Activated CD4-positive, alpha-beta T cell treated with anti-CD3 and anti-CD28 coated beads, Interleukin-2, amount 50 U/mL, for 16 hours (primary cell): Measurements from ENCODE around the gene FRS2.
A peak's percentile ranks its signal among the peaks of the same experiment; 100 is the strongest.

Experiments
- DNase-seq: peaks from one replicate; pipeline ENCODE4 v3.0.0-alpha.2; 2020

Gene FRS2

GRCh38 chr12:69534389-69534822, 64.2 kb downstream of the FRS2 start:
- DNase-seq = peak; percentile 72

DNA sequence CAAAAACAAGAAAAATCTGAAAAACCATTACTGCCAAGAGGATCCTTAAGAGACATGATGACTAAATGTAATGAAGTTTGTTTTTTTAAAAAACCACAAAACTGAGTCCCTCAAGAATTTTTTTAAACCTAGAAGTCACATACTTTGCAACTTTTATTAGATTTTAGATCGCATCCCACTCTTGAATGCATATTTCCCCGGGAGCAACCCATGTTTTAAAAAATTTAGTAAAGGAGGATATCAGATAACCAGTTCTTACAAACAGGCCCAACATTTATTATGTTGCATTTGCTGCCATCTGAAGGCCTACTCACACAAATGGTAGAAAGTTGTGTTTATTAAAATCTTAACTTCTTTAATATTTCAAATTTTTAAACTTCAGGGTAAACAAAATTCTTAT, 70.8 kb downstream of the FRS2 start:
- DNase-seq = no peak

- no peak for DNase-seq
Observed at GRCh38 chr12:69544087-69544486, 73.9 kb downstream of the FRS2 start.

DNA sequence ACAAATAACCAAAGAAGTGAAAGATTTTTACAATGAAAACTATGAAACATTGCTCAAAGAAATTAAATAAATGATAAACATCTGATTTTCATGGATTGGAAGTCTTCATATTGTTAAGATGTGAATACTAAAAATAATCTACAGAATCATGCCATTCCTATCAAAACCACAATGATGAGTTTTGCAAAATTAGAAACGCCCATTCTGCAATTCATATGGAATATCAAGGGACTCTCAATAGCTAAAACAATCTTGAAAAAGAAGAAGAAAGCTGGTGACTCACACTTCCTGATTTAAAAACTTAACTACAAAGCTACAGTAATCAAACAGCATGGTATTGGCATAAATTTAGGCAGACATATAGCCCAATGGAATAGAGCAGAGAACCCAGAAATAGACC, 74.9 kb downstream of the FRS2 start:
- no peak for DNase-seq

- DNase-seq = peak; percentile 73
Observed at GRCh38 chr12:69546693-69547438, 76.7 kb downstream of the FRS2 start.

- no peak for DNase-seq
Observed at GRCh38 chr12:69548687-69549086, 78.5 kb downstream of the FRS2 start.

DNA sequence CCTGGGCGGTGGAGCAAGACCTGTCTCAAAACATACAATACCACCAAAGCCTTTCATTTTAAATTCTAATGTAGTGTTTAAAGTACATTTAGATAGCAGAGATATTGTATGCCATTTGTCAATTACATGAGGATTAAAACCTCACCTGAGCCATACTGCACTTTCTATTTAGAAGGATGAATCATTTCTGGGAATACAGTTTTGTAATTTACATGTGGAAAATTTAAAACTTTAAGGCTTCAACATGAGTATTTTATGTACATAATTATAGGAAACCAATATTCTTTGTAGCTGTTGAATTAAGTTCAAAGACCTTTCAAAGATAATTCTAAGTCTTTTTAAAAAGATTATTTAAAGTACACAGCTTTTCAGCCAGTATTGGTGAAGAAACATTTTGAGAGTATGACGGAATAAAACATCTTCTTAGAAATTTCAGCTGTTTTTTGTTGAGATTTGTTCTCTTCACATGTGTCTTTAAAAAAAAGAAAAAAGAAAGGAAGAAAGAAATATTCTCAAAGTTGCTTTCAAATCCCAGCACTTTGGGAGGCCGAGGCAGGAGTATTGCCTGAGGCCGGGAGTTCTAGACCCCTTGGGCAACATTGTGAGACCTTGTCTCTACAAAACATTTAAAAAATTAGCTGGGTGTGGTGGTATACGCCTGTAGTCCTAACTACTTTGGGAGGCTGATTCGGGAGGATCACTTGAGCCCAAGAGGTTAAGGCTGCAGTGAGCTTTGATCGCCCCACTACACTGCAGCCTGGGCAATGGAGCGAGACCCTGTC, 80.6 kb downstream of the FRS2 start:
- no peak for DNase-seq

DNA sequence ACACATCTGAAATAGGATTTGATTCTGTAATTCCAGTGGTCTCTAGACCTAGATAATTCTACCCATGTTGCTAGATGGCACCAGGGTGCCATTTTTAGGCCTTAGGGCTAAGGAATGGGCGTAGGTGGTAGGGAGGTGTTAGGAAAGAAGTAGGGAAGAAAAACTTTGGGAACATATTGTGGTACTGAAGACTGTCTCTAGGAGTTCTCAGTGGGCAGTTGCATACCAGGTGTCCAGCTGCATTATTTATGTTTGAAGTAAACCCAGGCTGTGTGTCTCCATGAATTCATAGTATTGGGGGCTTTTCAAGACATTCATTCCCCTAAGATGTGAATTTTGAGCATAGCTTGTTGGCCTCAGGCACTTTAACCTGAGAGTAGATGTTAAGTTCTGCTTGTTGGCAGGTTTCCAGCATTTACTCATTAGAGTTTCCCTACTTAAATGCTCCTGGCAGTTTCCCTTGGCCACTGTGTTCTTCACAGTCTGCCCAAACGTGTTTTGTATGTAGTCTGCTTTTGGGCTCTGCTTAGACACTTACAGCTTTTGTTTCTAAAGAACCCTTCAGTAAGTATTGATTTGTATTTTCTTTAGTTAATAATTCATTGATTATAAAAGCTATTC, 83.5 kb downstream of the FRS2 start:
- DNase-seq = no peak

DNA sequence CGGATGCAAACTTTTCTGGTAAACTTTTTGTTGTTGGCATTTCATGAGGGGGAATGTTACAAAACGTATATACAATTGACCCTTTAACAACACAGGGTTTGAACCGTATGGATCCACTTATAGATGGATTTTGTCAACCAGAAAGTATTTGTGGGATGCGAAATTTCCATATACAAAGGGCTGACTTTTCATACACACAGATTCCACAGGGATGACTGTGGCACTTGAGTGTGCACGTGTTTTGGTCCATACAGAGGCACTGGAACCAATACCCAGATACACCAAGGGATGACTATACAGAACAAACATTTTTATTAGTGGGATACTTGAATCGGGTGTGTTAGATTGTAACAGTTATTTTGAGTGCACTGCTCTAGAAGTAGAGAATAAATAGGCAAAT, 85.3 kb downstream of the FRS2 start:
- DNase-seq = no peak

DNA sequence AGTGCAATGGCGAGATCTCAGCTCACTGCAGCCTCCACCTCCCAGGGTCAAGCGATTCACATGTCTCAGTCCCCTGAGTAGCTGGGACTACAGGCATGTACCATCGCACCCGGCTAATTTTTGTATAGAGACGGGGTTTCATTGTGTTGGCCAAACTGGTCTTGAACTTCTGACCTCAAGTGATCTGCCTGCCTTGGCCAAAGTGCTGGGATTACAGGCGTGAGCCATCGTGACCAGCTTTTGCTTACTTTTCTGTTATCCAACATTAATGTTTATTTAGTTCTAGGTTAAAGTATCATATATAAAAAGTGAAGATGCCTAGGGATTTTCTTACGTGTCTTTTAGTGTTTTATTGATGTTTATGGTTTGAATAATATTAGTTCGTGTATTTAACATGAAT, 86.2 kb downstream of the FRS2 start:
- no peak for DNase-seq

- no peak for DNase-seq
Observed at GRCh38 chr12:69563166-69563762, 93.1 kb downstream of the FRS2 start.

DNA sequence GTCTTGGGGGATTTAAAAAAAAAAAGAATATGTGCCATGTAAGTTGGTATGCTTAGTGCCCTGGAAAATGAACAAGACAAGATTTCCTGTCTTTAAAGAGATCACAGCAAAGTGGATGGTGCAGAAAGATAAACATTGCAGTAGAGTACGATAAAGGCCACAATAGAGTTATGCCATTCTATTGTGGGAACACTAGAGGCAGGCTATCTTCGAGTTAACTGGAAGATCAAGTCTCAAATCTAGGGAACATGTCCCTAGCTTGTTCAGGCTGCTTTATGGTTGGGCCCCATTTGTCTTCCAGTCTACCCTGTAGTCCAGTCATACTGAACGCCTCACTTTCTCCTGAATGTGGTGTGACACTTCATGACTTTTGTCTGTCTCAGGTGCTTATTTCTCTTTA, 96.4 kb downstream of the FRS2 start:
- no peak for DNase-seq

GRCh38 chr12:69569236-69569635, 99.0 kb downstream of the FRS2 start:
- no peak for DNase-seq

- no peak for DNase-seq
Observed at GRCh38 chr12:69570000-69570516, 99.9 kb downstream of the FRS2 start.

- DNase-seq = peak; percentile 61
Observed at GRCh38 chr12:69570545-69571399, 100.6 kb downstream of the FRS2 start.

DNA sequence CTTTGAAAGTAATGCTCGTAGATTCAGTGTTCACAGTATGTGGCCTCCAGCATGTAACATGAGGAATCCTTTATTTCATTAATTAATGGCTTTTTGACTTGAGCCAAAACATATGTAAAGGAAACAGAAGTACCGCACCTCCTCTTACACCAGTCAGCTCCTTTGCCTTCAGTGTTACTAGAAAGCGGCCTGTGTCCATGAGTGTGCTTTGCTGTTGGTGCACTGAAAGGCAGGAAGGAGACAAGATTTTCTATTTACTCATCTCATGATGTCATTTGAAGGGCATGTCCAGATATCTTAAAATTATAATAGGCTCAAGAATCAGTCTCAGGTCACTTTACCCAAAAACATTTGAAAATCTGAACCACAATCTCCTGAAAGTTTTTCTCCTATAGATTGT, 105.2 kb downstream of the FRS2 start:
- DNase-seq = no peak

DNA sequence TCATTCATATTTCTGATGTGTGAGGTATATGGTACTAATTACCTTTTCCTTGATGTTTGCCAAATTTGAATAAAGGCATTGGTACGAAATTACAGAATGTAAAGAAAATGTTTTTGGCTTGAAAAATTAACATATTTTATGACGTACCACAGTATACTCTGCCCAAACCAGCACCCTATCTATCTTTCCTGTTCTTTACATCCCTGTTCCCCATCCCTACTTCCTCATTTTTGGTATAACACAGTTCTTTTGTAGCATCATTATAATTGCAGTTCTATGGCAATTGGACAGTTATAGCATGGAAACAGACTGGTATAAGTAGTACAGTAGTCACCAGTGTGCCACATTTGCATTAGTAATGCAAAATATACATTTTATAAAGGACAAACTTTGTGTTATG, 108.1 kb downstream of the FRS2 start:
- DNase-seq = no peak

DNA sequence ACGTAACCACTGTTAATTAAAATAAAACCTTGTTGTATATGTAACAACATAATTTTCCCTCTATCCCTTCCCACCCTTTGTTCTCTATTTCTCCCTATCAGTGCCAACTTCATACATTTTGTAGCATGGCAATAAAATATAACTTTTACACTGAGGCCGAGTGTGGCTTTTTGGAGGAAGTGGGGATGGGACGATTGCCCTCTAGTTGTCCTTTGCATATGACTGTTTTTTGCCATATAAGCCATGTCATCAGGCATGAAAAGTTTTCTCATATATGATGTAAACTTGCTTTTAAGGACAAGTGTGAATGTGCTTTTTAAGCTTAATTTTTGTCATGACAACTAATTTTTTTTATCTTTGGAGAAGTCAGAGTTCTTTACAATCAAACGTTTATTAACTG, 108.8 kb downstream of the FRS2 start:
- DNase-seq = no peak

DNA sequence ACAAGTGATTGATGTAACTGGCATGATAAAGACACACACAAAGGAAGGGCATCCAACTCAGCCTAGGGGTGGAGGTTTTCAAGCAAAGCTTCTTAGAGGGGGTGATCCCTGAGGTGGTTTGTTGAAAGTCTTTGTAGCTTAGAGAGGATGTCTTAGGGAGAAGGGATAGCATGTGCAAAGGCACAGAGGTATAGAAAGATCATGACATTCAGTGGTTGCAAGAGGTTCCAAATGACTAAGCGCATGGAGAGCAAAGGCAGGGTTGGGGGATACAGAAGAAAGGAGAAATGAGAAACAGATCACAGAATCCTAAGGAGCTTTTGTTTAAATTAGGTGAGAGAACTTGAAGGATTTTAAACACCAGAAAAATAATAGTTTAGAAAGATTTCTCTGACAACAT, 109.9 kb downstream of the FRS2 start:
- DNase-seq = peak; percentile 28

DNA sequence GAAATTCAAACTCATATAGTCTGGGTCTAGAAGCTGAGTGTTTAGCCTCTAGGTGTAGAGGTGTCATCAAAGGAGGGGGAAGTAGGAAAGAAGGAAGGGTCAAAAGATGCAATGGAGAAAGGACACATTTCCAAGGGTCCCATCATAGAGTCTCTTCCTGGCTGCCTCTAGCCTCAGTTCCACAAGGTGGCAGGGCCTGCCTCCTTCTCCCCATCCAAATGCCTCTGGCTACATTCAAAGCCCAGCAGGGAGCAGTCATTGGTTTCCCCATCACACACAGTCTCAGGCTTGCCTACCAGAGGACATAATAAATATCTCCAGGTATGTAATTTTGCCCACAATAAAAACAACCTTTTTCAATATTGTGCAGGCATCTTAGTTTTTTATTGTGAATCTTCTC, 113.0 kb downstream of the FRS2 start:
- DNase-seq = no peak

DNA sequence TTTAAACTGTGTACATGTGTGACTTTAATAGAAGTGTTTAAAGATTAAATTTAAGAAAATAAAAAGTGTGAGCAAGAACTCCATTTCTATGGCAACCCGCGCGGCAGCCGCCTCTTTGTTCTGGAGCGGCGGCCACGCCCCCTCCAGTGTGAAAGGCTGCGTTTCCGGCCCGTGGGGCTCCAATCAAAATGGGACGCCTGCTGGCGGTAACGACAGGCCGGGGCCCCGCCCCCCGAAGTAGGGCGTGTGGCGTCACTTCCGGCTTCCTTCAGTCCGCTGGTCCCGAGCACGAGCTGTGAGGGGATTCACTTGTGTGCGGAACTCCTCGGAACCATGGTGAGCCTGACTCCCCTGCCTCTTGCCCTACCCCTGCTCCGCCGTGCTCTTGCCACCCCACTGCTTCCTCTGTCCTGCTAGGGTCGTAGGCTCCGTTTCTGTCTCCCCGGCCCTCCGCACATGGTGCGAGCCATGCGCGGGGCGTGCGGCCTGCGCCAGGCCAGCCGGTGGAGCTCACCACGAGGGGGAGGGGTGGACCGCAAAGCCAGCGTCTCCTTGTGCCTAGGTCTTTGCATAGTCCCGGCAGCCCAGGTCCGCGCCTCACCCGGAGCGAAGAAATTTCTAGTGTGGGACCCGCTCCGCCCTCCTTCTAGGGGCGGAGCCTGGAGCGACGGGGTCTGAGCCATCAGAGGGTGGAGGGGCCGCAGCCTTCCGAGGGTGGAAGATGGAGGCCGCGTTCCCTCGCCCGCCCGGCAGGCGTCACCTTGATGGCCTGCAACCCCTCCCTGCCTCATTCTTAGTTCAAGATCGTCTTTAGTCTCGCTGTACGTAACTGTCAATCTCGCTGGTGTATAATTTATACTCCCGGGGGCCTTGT, 115.2 kb downstream of the FRS2 start, which contains the start of gene CCT2:
TSS of gene CCT2 (plus strand) at position 271 of the 874 bp plus-strand sequence. CDS start at position 334, 63 bp downstream.
- peak; percentile 96 for DNase-seq
